GM23338 (cell line): ENCODE measurements around the gene EYS. TPM values are rescaled to one million over a fixed set of nuclear protein-coding genes. Genes with fewer than 3 reads are reported as not detected.

ENCODE experiments used
- ATAC-seq: fragments of 200-7000 bp; cut with Tn5 transposase; 3 replicates; pipeline ENCODE4 v1.9.1; 2020
- DNase-seq: peaks from one replicate; pipeline ENCODE4 v3.0.0-alpha.2; 2015; ENCODE audit warnings: low spot score
- H2AFZ ChIP-seq: fragments of 200-600 bp; sonication (generic); 2 replicates; pipeline ENCODE4 v1.8.0; 2016; ENCODE audit warnings: antibody characterized with exemption, mild to moderate bottlenecking, moderate library complexity
- H3F3A ChIP-seq: fragments of 200-600 bp; sonication (generic); replicated peaks from 2 replicates; pipeline ENCODE4 v1.8.0; 2017; ENCODE audit warnings: antibody characterized with exemption, mixed run types, low read depth
- H3K27ac ChIP-seq: fragments of 200-600 bp; sonication (generic); 2 replicates; pipeline ENCODE4 v1.6.1; 2016; ENCODE audit warnings: low read depth
- H3K27me3 ChIP-seq: fragments of 200-600 bp; sonication (generic); 2 replicates; pipeline ENCODE4 v1.8.0; 2016; ENCODE audit warnings: mild to moderate bottlenecking, mixed run types, moderate library complexity; ENCODE audit not compliant: insufficient read depth
- H3K36me3 ChIP-seq: fragments of 200-600 bp; sonication (generic); 2 replicates; pipeline ENCODE4 v1.8.0; 2016; ENCODE audit warnings: mild to moderate bottlenecking; ENCODE audit not compliant: insufficient read depth
- H3K4me1 ChIP-seq: fragments of 200-600 bp; sonication (generic); 2 replicates; pipeline ENCODE4 v1.8.0; 2016; ENCODE audit warnings: mild to moderate bottlenecking, moderate library complexity; ENCODE audit not compliant: insufficient read depth
- H3K4me2 ChIP-seq: fragments of 200-600 bp; sonication (generic); 2 replicates; pipeline ENCODE4 v1.7.1; 2017; ENCODE audit warnings: mixed run types
- H3K4me3 ChIP-seq: fragments of 200-600 bp; sonication (generic); 2 replicates; pipeline ENCODE4 v1.6.1; 2016; ENCODE audit warnings: mixed run types
- H3K79me2 ChIP-seq: fragments of 200-600 bp; sonication (generic); replicated peaks from 2 replicates; pipeline ENCODE4 v1.8.0; 2017; ENCODE audit warnings: mild to moderate bottlenecking; ENCODE audit not compliant: insufficient read depth
- H3K9me2 ChIP-seq: fragments of 200-600 bp; sonication (generic); 2 replicates; pipeline ENCODE4 v1.8.0; 2017; ENCODE audit not compliant: insufficient read depth
- H4K20me1 ChIP-seq: fragments of 200-600 bp; sonication (generic); replicated peaks from 2 replicates; pipeline ENCODE4 v1.8.0; 2017; ENCODE audit warnings: mild to moderate bottlenecking; ENCODE audit not compliant: insufficient read depth
- H3K27ac Mint-ChIP-seq: 2 replicates; pipeline ENCODE4 v1.8.0; 2020; ENCODE audit warnings: inconsistent platforms, mild to moderate bottlenecking, moderate library complexity, mixed read lengths
- H3K27me3 Mint-ChIP-seq: 3 replicates; pipeline ENCODE4 v1.8.0; 2022; ENCODE audit warnings: low read depth, mild to moderate bottlenecking, moderate library complexity, mixed read lengths, inconsistent platforms; ENCODE audit not compliant: insufficient read depth, poor library complexity
- H3K36me3 Mint-ChIP-seq: 3 replicates; pipeline ENCODE4 v1.8.0; 2021; ENCODE audit warnings: low read depth, mild to moderate bottlenecking, inconsistent platforms, moderate library complexity, mixed read lengths
- H3K4me1 Mint-ChIP-seq: 3 replicates; pipeline ENCODE4 v1.8.0; 2020; ENCODE audit warnings: mild to moderate bottlenecking, inconsistent platforms, mixed read lengths
- H3K4me3 Mint-ChIP-seq: 3 replicates; pipeline ENCODE4 v1.8.0; 2021; ENCODE audit warnings: moderate library complexity, mild to moderate bottlenecking, inconsistent platforms, mixed read lengths
- H3K9me3 Mint-ChIP-seq: 3 replicates; pipeline ENCODE4 v1.8.0; 2020; ENCODE audit warnings: moderate library complexity, mild to moderate bottlenecking, inconsistent platforms, mixed read lengths
- CREB1 ChIP-seq: fragments of 250-450 bp; sonication (Bioruptor Pico); IDR thresholded peaks from 2 replicates; pipeline ENCODE4 v1.5.0; 2020; ENCODE audit warnings: low read depth, mild to moderate bottlenecking, moderate library complexity
- EZH2 ChIP-seq: fragments of 200-600 bp; sonication (generic); IDR thresholded peaks from one replicate; pipeline ENCODE4 v1.8.0; 2017; ENCODE audit warnings: antibody characterized with exemption, mild to moderate bottlenecking, low read depth; ENCODE audit not compliant: unreplicated experiment
- EZH2phosphoT487 ChIP-seq: fragments of 200-600 bp; sonication (generic); IDR thresholded peaks from one replicate; pipeline ENCODE4 v1.8.1; 2018; ENCODE audit warnings: antibody characterized with exemption; ENCODE audit not compliant: unreplicated experiment
- JUNB ChIP-seq: IDR thresholded peaks from one replicate; pipeline ENCODE4 v1.6.1; 2016; ENCODE audit warnings: antibody characterized with exemption; ENCODE audit not compliant: unreplicated experiment
- POLR2AphosphoS5 ChIP-seq: IDR thresholded peaks from 2 replicates; pipeline ENCODE4 v1.6.1; 2016; ENCODE audit warnings: antibody characterized with exemption, low read depth
- STAT1 ChIP-seq: IDR thresholded peaks from one replicate; pipeline ENCODE4 v1.6.1; 2016; ENCODE audit warnings: antibody characterized with exemption; ENCODE audit not compliant: unreplicated experiment
- ZNF114 ChIP-seq: fragments of 250-450 bp; sonication (Bioruptor Pico); IDR thresholded peaks from 2 replicates; pipeline ENCODE4 v1.5.0; 2020; ENCODE audit warnings: mild to moderate bottlenecking, moderate library complexity
- ZNF331 ChIP-seq: fragments of 250-450 bp; sonication (Bioruptor Pico); IDR thresholded peaks from 2 replicates; pipeline ENCODE4 v1.5.0; 2020; ENCODE audit warnings: low read depth, mild to moderate bottlenecking, moderate library complexity
- polyA plus RNA-seq: library from polyadenylated mRNA; unstranded; fragments of >200 nt; fragmentation: Nextera tagmentation; extraction: Ambion mirVana; gene quantifications from 2 replicates; pipeline ENCODE4 v1.2.1, GENCODE V29; 2016
- total RNA-seq: library from RNA; depleted of rRNA; stranded (reverse); fragments of >200 nt; shearing (Covaris generic); gene quantifications from 2 replicates; pipeline ENCODE4 v1.2.3, GENCODE V29; 2014
- TF ChIP-seq, protein P1 (sequence below): IDR thresholded peaks from one replicate; pipeline ENCODE4 v1.6.1; 2018; ENCODE audit warnings: antibody characterized with exemption; ENCODE audit not compliant: unreplicated experiment
- TF ChIP-seq, protein P2 (sequence below): IDR thresholded peaks from 2 replicates; pipeline ENCODE4 v1.6.1; 2016; ENCODE audit warnings: antibody characterized with exemption

Gene EYS
- total and polyA plus RNA-seq, 2 experiments from 2014 or later: 0.38 to 0.52 TPM

DNA sequence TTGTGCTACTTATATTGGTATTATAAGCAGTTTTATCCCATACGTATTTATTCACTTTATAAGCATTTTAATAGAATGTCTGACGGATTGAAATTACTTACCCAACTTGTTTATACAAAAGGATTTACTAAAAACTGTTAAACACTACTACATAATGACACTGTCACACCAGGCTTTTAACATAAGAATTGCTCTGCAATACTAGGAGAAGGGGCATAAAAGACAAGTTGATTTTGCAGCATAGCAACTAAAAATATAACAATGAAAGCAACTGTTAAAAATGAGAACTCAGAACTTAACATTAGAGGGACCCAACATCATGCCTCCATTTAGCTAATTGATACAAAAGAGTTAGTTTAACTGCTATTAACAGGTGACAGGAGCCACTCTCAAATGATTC lies 1076.1 kb downstream of the EYS start:
- peaks cover 5% of the 10 kb centered on the region; the same call in 2 of the 3 replicates for H3K9me3 Mint-ChIP-seq
- no peaks in the 10 kb centered on the region for H3K79me2 ChIP-seq
- H3K4me1 ChIP-seq: 0 out of 2 replicates have a peak, but pooled peaks cover 5% of the 10 kb centered on the region
- no peak overlapping the region for H3K4me3 Mint-ChIP-seq
- H3K4me3 ChIP-seq: no peak overlapping the region
- H3K27ac ChIP-seq: no peak overlapping the region
- H3K4me1 Mint-ChIP-seq: peaks cover 9% of the 10 kb centered on the region; the same call in 2 of the 3 replicates
- H3K27me3 ChIP-seq: no peaks in the 10 kb centered on the region
- H3F3A ChIP-seq: no peaks in the 10 kb centered on the region
- ATAC-seq (no peak), DNase-seq (no peak)
- TF ChIP-seq CREB1: no peak
- TF ChIP-seq STAT1: no peak
- TF ChIP-seq JUNB: no peak
- TF ChIP-seq ZNF114 (CRISPR knock-in tag): no peak
- TF ChIP-seq ZNF331: no peak
- TF ChIP-seq, protein P1, sequence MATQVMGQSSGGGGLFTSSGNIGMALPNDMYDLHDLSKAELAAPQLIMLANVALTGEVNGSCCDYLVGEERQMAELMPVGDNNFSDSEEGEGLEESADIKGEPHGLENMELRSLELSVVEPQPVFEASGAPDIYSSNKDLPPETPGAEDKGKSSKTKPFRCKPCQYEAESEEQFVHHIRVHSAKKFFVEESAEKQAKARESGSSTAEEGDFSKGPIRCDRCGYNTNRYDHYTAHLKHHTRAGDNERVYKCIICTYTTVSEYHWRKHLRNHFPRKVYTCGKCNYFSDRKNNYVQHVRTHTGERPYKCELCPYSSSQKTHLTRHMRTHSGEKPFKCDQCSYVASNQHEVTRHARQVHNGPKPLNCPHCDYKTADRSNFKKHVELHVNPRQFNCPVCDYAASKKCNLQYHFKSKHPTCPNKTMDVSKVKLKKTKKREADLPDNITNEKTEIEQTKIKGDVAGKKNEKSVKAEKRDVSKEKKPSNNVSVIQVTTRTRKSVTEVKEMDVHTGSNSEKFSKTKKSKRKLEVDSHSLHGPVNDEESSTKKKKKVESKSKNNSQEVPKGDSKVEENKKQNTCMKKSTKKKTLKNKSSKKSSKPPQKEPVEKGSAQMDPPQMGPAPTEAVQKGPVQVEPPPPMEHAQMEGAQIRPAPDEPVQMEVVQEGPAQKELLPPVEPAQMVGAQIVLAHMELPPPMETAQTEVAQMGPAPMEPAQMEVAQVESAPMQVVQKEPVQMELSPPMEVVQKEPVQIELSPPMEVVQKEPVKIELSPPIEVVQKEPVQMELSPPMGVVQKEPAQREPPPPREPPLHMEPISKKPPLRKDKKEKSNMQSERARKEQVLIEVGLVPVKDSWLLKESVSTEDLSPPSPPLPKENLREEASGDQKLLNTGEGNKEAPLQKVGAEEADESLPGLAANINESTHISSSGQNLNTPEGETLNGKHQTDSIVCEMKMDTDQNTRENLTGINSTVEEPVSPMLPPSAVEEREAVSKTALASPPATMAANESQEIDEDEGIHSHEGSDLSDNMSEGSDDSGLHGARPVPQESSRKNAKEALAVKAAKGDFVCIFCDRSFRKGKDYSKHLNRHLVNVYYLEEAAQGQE: no peak
- TF ChIP-seq EZH2phosphoT487: no peak
- TF ChIP-seq POLR2AphosphoS5: no peak
- TF ChIP-seq EZH2: no peak
- TF ChIP-seq, protein P2, sequence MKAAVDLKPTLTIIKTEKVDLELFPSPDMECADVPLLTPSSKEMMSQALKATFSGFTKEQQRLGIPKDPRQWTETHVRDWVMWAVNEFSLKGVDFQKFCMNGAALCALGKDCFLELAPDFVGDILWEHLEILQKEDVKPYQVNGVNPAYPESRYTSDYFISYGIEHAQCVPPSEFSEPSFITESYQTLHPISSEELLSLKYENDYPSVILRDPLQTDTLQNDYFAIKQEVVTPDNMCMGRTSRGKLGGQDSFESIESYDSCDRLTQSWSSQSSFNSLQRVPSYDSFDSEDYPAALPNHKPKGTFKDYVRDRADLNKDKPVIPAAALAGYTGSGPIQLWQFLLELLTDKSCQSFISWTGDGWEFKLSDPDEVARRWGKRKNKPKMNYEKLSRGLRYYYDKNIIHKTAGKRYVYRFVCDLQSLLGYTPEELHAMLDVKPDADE: no peak
- H3K9me2 ChIP-seq: peaks cover 5% of the 10 kb centered on the region; the same call in 1 of the 2 replicates
- H2AFZ ChIP-seq: no peak overlapping the region
- no peaks in the 10 kb centered on the region for H4K20me1 ChIP-seq
- H3K36me3 Mint-ChIP-seq: no peaks in the 10 kb centered on the region
- no peak overlapping the region for H3K4me2 ChIP-seq
- no peaks in the 10 kb centered on the region for H3K27me3 Mint-ChIP-seq
- no peaks in the 10 kb centered on the region for H3K36me3 ChIP-seq
- no peak overlapping the region for H3K27ac Mint-ChIP-seq

DNA sequence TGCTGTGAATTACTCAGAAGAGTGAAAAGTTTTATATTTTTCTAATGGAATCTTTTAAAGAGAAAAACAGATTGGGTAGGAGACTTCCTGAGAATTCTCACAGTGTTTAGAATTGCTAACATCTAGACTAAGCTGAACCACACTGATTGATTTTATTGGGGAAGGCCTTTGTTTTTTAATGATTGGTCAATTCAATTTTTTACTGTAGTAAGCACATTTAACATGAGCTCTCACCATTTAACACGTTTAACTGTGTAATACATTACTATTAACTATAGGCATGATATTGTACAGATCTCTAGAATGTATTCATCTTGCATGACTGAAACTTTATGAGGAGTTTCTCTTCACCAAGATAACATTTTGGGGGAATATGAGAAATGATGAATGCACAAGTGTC lies 1084.1 kb downstream of the EYS start:
- H3K79me2 ChIP-seq: no peaks in the 10 kb centered on the region
- H3K36me3 ChIP-seq: no peaks in the 10 kb centered on the region
- Mint-ChIP-seq H3K27me3 (no peaks in the 10 kb centered on the region), H3K9me3 (no peaks in the 10 kb centered on the region; the same call in 2 of the 3 replicates), H3K27ac (no peak overlapping the region), H3K4me3 (no peak overlapping the region), H3K36me3 (no peaks in the 10 kb centered on the region), H3K4me1 (peaks cover 9% of the 10 kb centered on the region)
- H3K4me1 ChIP-seq: no peaks in the 10 kb centered on the region
- DNase-seq (no peak), ATAC-seq (no peak)
- H3K27ac ChIP-seq: no peak overlapping the region
- no peak overlapping the region for H3K4me3 ChIP-seq
- no peaks in the 10 kb centered on the region for H3F3A ChIP-seq
- no peak overlapping the region for H2AFZ ChIP-seq
- no peak overlapping the region for H3K4me2 ChIP-seq
- no peaks in the 10 kb centered on the region for H3K9me2 ChIP-seq
- no peaks in the 10 kb centered on the region for H4K20me1 ChIP-seq
- H3K27me3 ChIP-seq: no peaks in the 10 kb centered on the region
- TF ChIP-seq JUNB: no peak
- TF ChIP-seq, protein P1: no peak
